ENCODE measurements around the gene LUC7L. TPM values are rescaled to one million over a fixed set of nuclear protein-coding genes. Genes with fewer than 3 reads are reported as not detected.
"Not testable (repeated sequence)": the region's sequence is repeated elsewhere in the genome, so short reads cannot be mapped to it uniquely, and the experiment has no call there.

The LUC7L gene
- total RNA-seq, 1 donor from 2014 or later = 23.3 TPM

- peaks cover 82% of the 10 kb centered on the region for H3K27me3 ChIP-seq (ENCODE audit: low read depth)
- no peak overlapping the region for H3K4me3 ChIP-seq
- no peaks in the 10 kb centered on the region for H3K9me3 ChIP-seq (replicated peaks)
- no peak overlapping the region for H3K27ac ChIP-seq (replicated peaks)
- H3K36me3 ChIP-seq = no peaks in the 10 kb centered on the region
- H3K4me1 ChIP-seq = peaks cover 17% of the 10 kb centered on the region
- no peak for DNase-seq
- intact Hi-C loops (cut with micrococcal nuclease) = no loop called here
- no peak for TF ChIP-seq CTCF (IDR thresholded peaks at IDR 0.05; ENCODE audit: borderline replicate concordance)
Measured at GRCh38 chr16:170788-171187, 58.5 kb downstream of the LUC7L start.

- DNase-seq = peak; percentile 26
- H3K9me3 ChIP-seq (replicated peaks); H3K27ac ChIP-seq (replicated peaks); H3K4me3 ChIP-seq; H3K36me3 ChIP-seq; intact Hi-C loops (cut with micrococcal nuclease): not testable (repeated sequence)
- Histone ChIP-seq H3K4me1 (peaks cover 21% of the 10 kb centered on the region), H3K27me3 (ENCODE audit: low read depth) (peaks cover 82% of the 10 kb centered on the region)
Measured at GRCh38 chr16:170088-170507, 59.2 kb downstream of the LUC7L start.

- TF ChIP-seq CTCF (IDR thresholded peaks at IDR 0.05; ENCODE audit: borderline replicate concordance) = no peak
- Histone ChIP-seq H3K27ac (replicated peaks) (no peak overlapping the region), H3K4me3 (no peak overlapping the region), H3K36me3 (no peaks in the 10 kb centered on the region), H3K27me3 (ENCODE audit: low read depth) (peaks cover 76% of the 10 kb centered on the region), H3K4me1 (peaks cover 23% of the 10 kb centered on the region), H3K9me3 (replicated peaks) (no peaks in the 10 kb centered on the region)
- intact Hi-C loops (cut with micrococcal nuclease) = no loop called here
- no peak for DNase-seq
Measured at GRCh38 chr16:169014-169413, 60.2 kb downstream of the LUC7L start.

GRCh38 chr16:168424-168823, 60.8 kb downstream of the LUC7L start:
- DNase-seq = no peak
- TF ChIP-seq CTCF (IDR thresholded peaks at IDR 0.05; ENCODE audit: borderline replicate concordance) = no peak
- intact Hi-C loops (cut with micrococcal nuclease) = no loop called here
- Histone ChIP-seq H3K4me1 (peaks cover 23% of the 10 kb centered on the region), H3K27ac (replicated peaks) (no peak overlapping the region), H3K9me3 (replicated peaks) (no peaks in the 10 kb centered on the region), H3K4me3 (no peak overlapping the region), H3K36me3 (no peaks in the 10 kb centered on the region), H3K27me3 (ENCODE audit: low read depth) (peaks cover 74% of the 10 kb centered on the region)

GRCh38 chr16:167122-167690, 62.0 kb downstream of the LUC7L start:
- DNase-seq = no peak
- Histone ChIP-seq H3K36me3 (no peaks in the 10 kb centered on the region), H3K4me3 (no peak overlapping the region), H3K27me3 (ENCODE audit: low read depth) (peaks cover 78% of the 10 kb centered on the region), H3K9me3 (replicated peaks) (no peaks in the 10 kb centered on the region), H3K4me1 (peaks cover 23% of the 10 kb centered on the region), H3K27ac (replicated peaks) (no peak overlapping the region)
- no peak for TF ChIP-seq CTCF (IDR thresholded peaks at IDR 0.05; ENCODE audit: borderline replicate concordance)
- intact Hi-C loops (cut with micrococcal nuclease) = no loop called here

- Histone ChIP-seq H3K27me3 (ENCODE audit: low read depth) (peaks cover 80% of the 10 kb centered on the region), H3K27ac (replicated peaks) (no peak overlapping the region), H3K36me3 (no peaks in the 10 kb centered on the region), H3K4me1 (peaks cover 23% of the 10 kb centered on the region), H3K9me3 (replicated peaks) (no peaks in the 10 kb centered on the region), H3K4me3 (peak overlapping the region; percentile 50)
- no peak for DNase-seq
- TF ChIP-seq CTCF (IDR thresholded peaks at IDR 0.05; ENCODE audit: borderline replicate concordance) = no peak
- intact Hi-C loops (cut with micrococcal nuclease) = no loop called here
Measured at GRCh38 chr16:166375-167121, 62.7 kb downstream of the LUC7L start.
